ENCODE measurements around the gene HESX1. TPM values are rescaled to one million over a fixed set of nuclear protein-coding genes. Genes with fewer than 3 reads are reported as not detected.

HESX1 gene
- total and polyA plus RNA-seq, 4 experiments from 2014 or later = not detected

DNA sequence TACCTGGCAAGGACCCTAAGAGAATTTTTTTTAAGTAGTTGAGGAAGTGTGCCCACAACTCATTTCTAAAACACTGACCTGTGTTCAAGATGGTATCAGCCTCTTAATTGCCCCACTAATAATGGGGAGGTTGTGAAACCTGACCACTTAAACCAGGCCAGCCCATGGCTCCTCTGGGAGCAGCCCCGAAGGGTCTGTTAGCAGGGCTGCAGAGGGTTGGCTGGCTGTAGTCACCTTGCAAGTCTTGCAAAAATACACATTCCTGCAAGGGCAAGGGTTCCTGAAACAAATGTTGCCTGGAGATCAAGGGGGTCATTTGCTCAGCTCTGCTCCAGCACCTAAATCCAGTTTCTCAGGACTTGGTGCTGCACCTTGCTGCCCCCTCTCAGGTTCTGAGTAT, 37.9 kb downstream of the HESX1 start:
- H3K27ac Mint-ChIP-seq = no peak overlapping the region
- no peaks in the 10 kb centered on the region for H3K36me3 Mint-ChIP-seq
- Histone ChIP-seq H3K27ac (ENCODE audit: low read depth, low read length) (no peak overlapping the region), H3K36me3 (ENCODE audit: insufficient read depth, low read length) (no peaks in the 10 kb centered on the region), H3K27me3 (ENCODE audit: insufficient read depth, low read length) (peaks cover 14% of the 10 kb centered on the region), H3K9me3 (ENCODE audit: control insufficient read depth in 1 of 2, low read length in 2 of 2) (no peaks in the 10 kb centered on the region), H3K4me3 (ENCODE audit: low read length in 2 of 2) (no peak overlapping the region), H3K4me1 (ENCODE audit: insufficient read depth, low read length) (peaks cover 20% of the 10 kb centered on the region)
- intact Hi-C loops (cut with micrococcal nuclease) = no loop called here
- CTCF ChIA-PET (ENCODE audit: partially characterized antibody) = no interaction called here
- no peak overlapping the region for H3K4me3 Mint-ChIP-seq
- H3K27me3 Mint-ChIP-seq = peaks cover 30 to 41% of the 10 kb centered on the region in 2 donors
- POLR2A ChIA-PET (ENCODE audit: partially characterized antibody) = no interaction called here
- H3K4me1 Mint-ChIP-seq = peaks cover 13 to 39% (median 20%) of the 10 kb centered on the region in 4 donors
- DNase-seq = no peak
- no peaks in the 10 kb centered on the region for H3K9me3 Mint-ChIP-seq

DNA sequence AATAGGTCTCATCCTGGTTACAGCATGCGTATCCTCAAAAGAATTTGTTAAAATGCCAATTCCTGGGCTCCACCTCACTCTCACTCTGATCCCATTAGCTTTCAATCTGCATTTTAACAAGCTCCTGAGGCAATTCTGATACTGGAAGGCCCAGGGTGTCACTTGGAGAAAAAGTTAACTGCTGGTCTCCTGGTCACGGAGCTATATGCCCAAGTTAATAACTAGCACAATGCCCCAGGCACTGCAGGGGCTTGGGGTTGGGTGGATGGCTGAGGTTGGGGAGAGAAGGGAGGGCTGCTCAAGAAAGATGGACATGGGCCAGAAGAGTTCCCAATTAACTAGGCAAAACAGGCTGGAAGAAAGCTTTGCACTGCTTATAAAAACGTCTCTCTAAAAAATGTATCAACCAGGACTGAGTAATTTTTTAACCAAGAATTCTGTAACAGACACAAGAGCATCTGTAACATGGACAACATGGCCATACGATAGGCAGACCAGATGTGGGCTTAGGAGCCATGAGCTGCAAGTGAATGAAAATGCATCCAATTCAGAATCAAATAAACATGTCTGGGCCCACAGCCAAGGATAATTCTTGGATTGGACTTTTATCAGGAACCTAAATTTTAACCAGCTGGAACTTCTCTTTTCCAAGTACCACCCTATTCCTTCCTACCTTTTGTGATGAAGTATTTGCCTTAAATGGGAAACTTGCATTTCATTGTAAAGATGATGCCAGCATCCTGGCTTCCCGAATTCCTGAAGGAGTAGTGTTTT, 38.8 kb downstream of the HESX1 start:
- no peak for DNase-seq
- Histone ChIP-seq H3K4me1 (ENCODE audit: insufficient read depth, low read length) (peaks cover 20% of the 10 kb centered on the region), H3K36me3 (ENCODE audit: insufficient read depth, low read length) (no peaks in the 10 kb centered on the region), H3K9me3 (ENCODE audit: control insufficient read depth in 1 of 2, low read length in 2 of 2) (no peaks in the 10 kb centered on the region), H3K27me3 (ENCODE audit: insufficient read depth, low read length) (peaks cover 10% of the 10 kb centered on the region), H3K4me3 (ENCODE audit: low read length in 2 of 2) (no peak overlapping the region), H3K27ac (ENCODE audit: low read depth, low read length) (no peak overlapping the region)
- Mint-ChIP-seq H3K9me3 (no peaks in the 10 kb centered on the region), H3K27me3 (peaks cover 21 to 36% of the 10 kb centered on the region in 2 donors), H3K36me3 (no peaks in the 10 kb centered on the region), H3K4me3 (peak overlapping the region in 1 of 8 donors; percentile 17), H3K27ac (no peak overlapping the region), H3K4me1 (peaks cover 13 to 36% (median 20%) of the 10 kb centered on the region in 4 donors)
- intact Hi-C loops (cut with micrococcal nuclease) = no loop called here
- POLR2A ChIA-PET (ENCODE audit: partially characterized antibody) = no interaction called here
- CTCF ChIA-PET (ENCODE audit: partially characterized antibody) = interaction anchor here (3.8 kb wide), 1 partner anchor 9 kb away, joined by 23 read pairs; no protein-coding TSS in a partner anchor

DNA sequence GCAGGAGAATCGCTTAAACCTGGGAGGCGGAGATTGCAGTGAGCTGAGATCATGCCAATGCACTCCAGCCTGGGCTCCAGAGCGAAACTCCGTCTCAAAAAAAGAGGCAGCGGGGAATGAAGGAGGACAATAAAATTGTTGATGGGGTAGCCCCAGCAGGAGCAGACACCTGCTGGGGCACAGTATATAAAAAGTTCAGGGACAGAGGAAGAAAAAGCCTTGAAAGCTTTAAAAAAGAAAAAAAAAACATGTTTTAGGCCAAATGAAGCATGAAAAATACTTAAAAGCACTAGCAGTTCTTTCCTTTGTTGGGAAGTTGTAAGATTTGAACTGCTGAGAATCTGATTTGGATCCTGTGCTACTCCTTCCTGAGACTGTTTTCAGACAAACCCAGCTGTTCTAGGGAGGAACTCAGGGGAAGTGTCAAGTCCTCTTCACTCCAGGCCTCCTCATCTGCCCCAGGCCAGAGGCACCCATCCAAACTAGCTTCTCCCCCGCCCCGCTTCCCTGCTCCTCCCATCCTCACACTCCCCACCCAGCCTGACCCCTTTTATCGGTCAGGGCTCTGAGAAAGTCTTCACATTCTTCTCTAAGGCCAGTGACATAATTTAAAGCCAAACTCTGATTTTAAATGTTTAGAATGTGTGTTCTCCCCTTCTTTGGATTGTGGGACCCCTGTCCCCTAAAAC, 39.6 kb downstream of the HESX1 start:
- Histone ChIP-seq H3K4me3 (ENCODE audit: low read length in 2 of 2) (no peak overlapping the region), H3K27ac (ENCODE audit: low read depth, low read length) (no peak overlapping the region), H3K4me1 (ENCODE audit: insufficient read depth, low read length) (peaks cover 20% of the 10 kb centered on the region), H3K27me3 (ENCODE audit: insufficient read depth, low read length) (peaks cover 10% of the 10 kb centered on the region), H3K36me3 (ENCODE audit: insufficient read depth, low read length) (no peaks in the 10 kb centered on the region), H3K9me3 (ENCODE audit: control insufficient read depth in 1 of 2, low read length in 2 of 2) (no peaks in the 10 kb centered on the region)
- Mint-ChIP-seq H3K4me1 (peaks cover 12 to 32% (median 17%) of the 10 kb centered on the region in 4 donors), H3K36me3 (no peaks in the 10 kb centered on the region), H3K27me3 (peaks cover 17 to 33% of the 10 kb centered on the region in 2 donors), H3K27ac (no peak overlapping the region), H3K9me3 (no peaks in the 10 kb centered on the region), H3K4me3 (peak overlapping the region in 1 of 8 donors; percentile 17)
- CTCF ChIA-PET (ENCODE audit: partially characterized antibody) = interaction anchor here (3.8 kb wide), 1 partner anchor 10 kb away, joined by 23 read pairs; no protein-coding TSS in a partner anchor
- DNase-seq = no peak
- POLR2A ChIA-PET (ENCODE audit: partially characterized antibody) = no interaction called here
- intact Hi-C loops (cut with micrococcal nuclease) = no loop called here

DNA sequence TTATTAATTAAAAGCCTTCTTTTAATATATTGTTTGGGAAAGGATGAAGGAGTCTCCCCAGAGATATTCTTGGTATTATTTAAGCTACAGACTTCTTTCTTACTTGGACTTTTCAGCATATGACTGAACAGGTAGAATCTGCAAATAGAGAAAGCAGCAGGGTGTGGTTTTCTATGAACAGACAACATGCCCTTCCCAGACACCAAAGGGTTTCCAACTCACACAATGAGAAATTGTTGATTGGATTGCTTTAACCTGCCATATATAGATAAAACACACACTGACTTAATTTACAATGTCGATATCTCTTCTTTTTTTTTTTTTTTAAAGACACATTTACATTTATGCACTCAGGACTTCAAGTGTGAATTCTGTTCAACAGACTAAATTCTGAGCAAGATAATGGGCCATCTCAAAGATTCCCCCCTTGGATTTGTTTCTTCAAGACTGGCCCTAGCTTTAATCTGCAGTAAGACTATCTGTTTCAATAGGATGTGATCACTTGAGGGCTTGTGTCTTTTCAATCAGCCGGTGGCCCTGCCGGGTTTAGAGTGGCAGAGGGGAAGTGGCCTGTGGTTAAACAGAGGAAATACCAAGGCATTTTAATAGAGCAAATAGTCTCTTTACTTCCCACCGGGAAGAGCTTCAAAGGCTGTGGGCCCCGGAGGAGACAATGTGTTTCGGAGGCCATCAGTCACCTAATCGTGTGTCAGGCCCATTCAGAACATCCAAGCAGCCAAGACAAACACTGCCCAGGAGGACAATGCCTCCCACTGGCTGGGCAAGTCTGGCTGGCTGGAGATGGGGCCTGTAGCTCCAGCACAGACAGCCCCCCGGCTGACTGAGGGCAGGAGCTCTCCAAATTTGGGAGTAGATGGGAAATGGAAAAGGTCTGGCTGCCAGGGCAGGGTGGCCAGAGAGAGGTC, 40.7 kb downstream of the HESX1 start:
- Histone ChIP-seq H3K4me1 (ENCODE audit: insufficient read depth, low read length) (peaks cover 13% of the 10 kb centered on the region), H3K9me3 (ENCODE audit: control insufficient read depth in 1 of 2, low read length in 2 of 2) (no peaks in the 10 kb centered on the region), H3K27me3 (ENCODE audit: insufficient read depth, low read length) (peaks cover 4% of the 10 kb centered on the region), H3K27ac (ENCODE audit: low read depth, low read length) (no peak overlapping the region), H3K36me3 (ENCODE audit: insufficient read depth, low read length) (no peaks in the 10 kb centered on the region), H3K4me3 (ENCODE audit: low read length in 2 of 2) (no peak overlapping the region)
- H3K27me3 Mint-ChIP-seq = peaks cover 13 to 35% of the 10 kb centered on the region in 2 donors
- H3K4me1 Mint-ChIP-seq = peaks cover 9 to 27% (median 13%) of the 10 kb centered on the region in 4 donors
- H3K36me3 Mint-ChIP-seq = no peaks in the 10 kb centered on the region
- ChIA-PET CTCF (ENCODE audit: partially characterized antibody) (interaction anchor here (3.8 kb wide), 1 partner anchor 11 kb away, joined by 23 read pairs; no protein-coding TSS in a partner anchor), POLR2A (ENCODE audit: partially characterized antibody) (interaction anchor here (0.6 kb wide), 2 partner anchors 12 to 410 kb away, joined by 3 read pairs; no protein-coding TSS in a partner anchor)
- peak overlapping the region in 5 of 8 donors; percentile 2 to 66 (median 31) for H3K4me3 Mint-ChIP-seq
- intact Hi-C loops (cut with micrococcal nuclease) = no loop called here
- H3K27ac Mint-ChIP-seq = peak overlapping the region in 1 of 7 donors; percentile 19
- DNase-seq = peak in 2 of 5 donors; percentile 16
- no peaks in the 10 kb centered on the region for H3K9me3 Mint-ChIP-seq

DNA sequence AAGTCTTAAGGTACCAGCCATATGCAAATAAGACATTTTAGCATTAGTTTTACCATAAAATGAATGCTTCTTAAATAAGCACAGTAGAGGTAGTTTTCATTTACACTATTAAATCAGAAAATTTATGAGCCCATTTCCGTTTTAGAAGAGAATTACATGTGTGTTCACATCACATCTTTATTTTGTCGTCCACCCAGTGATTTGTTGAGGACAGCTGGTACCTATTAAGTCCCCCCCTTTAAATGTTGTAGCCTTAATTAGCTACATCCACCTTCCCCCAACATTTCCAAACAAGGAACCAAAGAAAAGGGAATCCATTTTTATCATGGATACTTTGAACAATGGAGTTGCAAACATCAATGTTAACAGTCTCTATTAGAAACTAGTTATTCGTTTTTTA, 41.5 kb downstream of the HESX1 start:
- Histone ChIP-seq H3K27ac (ENCODE audit: low read depth, low read length) (no peak overlapping the region), H3K4me3 (ENCODE audit: low read length in 2 of 2) (no peak overlapping the region), H3K27me3 (ENCODE audit: insufficient read depth, low read length) (peaks cover 4% of the 10 kb centered on the region), H3K36me3 (ENCODE audit: insufficient read depth, low read length) (no peaks in the 10 kb centered on the region), H3K4me1 (ENCODE audit: insufficient read depth, low read length) (peaks cover 11% of the 10 kb centered on the region), H3K9me3 (ENCODE audit: control insufficient read depth in 1 of 2, low read length in 2 of 2) (no peaks in the 10 kb centered on the region)
- no peak overlapping the region for H3K4me3 Mint-ChIP-seq
- no peaks in the 10 kb centered on the region for H3K36me3 Mint-ChIP-seq
- H3K4me1 Mint-ChIP-seq = peaks cover 9 to 26% (median 11%) of the 10 kb centered on the region in 4 donors
- intact Hi-C loops (cut with micrococcal nuclease) = no loop called here
- H3K27me3 Mint-ChIP-seq = peaks cover 13 to 32% of the 10 kb centered on the region in 2 donors
- no peaks in the 10 kb centered on the region for H3K9me3 Mint-ChIP-seq
- DNase-seq = no peak
- no peak overlapping the region for H3K27ac Mint-ChIP-seq
- POLR2A ChIA-PET (ENCODE audit: partially characterized antibody) = no interaction called here
- CTCF ChIA-PET (ENCODE audit: partially characterized antibody) = interaction anchor here (3.8 kb wide), 1 partner anchor 12 kb away, joined by 23 read pairs; no protein-coding TSS in a partner anchor

DNA sequence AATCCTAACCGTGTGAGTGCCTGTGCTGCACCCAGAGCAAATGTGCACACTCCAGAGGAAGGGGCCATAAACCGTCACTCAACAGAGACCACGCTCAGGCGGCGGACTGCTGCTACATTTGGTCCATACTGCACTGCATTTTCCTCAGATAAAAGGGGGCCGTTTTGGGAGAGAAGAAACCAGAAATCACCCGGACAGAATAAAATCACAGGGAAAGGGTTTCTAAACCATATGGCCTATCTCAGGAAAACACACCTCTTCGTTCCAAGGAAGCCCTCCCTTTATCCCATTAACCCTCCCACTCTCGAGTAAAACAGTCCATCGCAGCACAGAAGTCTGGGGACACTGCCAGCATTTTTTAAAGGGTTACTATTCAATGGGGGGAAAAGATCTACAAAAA, 42.2 kb downstream of the HESX1 start:
- CTCF ChIA-PET (ENCODE audit: partially characterized antibody) = interaction anchor here (3.8 kb wide), 1 partner anchor 13 kb away, joined by 23 read pairs; no protein-coding TSS in a partner anchor
- Mint-ChIP-seq H3K36me3 (no peaks in the 10 kb centered on the region), H3K9me3 (no peaks in the 10 kb centered on the region), H3K27ac (no peak overlapping the region), H3K4me3 (no peak overlapping the region), H3K27me3 (peaks cover 7 to 24% of the 10 kb centered on the region in 2 donors), H3K4me1 (peaks cover 9 to 22% (median 11%) of the 10 kb centered on the region in 4 donors)
- Histone ChIP-seq H3K27me3 (ENCODE audit: insufficient read depth, low read length) (peaks cover 4% of the 10 kb centered on the region), H3K9me3 (ENCODE audit: control insufficient read depth in 1 of 2, low read length in 2 of 2) (no peaks in the 10 kb centered on the region), H3K27ac (ENCODE audit: low read depth, low read length) (no peak overlapping the region), H3K36me3 (ENCODE audit: insufficient read depth, low read length) (no peaks in the 10 kb centered on the region), H3K4me3 (ENCODE audit: low read length in 2 of 2) (no peak overlapping the region), H3K4me1 (ENCODE audit: insufficient read depth, low read length) (peaks cover 11% of the 10 kb centered on the region)
- POLR2A ChIA-PET (ENCODE audit: partially characterized antibody) = no interaction called here
- no peak for DNase-seq
- intact Hi-C loops (cut with micrococcal nuclease) = no loop called here
